ENCODE data around the gene PCAT6.

GRCh38 chr1:202798260-202798659 is 12.5 kb upstream of the PCAT6 start:
- TF ChIP-seq CTCF (IDR thresholded peaks at IDR 0.05) (no peak), EZH2 (IDR thresholded peaks at IDR 0.05) (no peak), EZH2phosphoT487 (IDR thresholded peaks at IDR 0.05) (no peak)

Measured in neural progenitor cell (in vitro differentiated cells).